Heart left ventricle (tissue), 16 donors: Measurements from ENCODE around the gene C10orf143. TPM values are rescaled to one million over a fixed set of nuclear protein-coding genes. Genes with fewer than 3 reads are reported as not detected.
A peak's percentile ranks its signal among the peaks of the same experiment; 100 is the strongest.

Experiments
- ATAC-seq, 4 donors: fragments of 200-7000 bp; cut with Tn5 transposase; one replicate each; pipeline ENCODE4 v1.9.1; 2020 to 2022; ENCODE audit warnings: moderate library complexity in 4 of 4, mild to moderate bottlenecking in 3 of 4, moderate number of reproducible peaks in 1 of 4
- DNase-seq, 5 donors: peaks; one replicate each; pipeline ENCODE4 v3.0.0-alpha.2; 2020
- H3K27ac ChIP-seq, 12 donors: fragments of 200-600 bp; sonication (generic) in 4 of 12; one replicate each; pipeline versions ENCODE4 v1.5.0 to v1.8.0; 2016 to 2022; ENCODE audit warnings: mild to moderate bottlenecking in 2 of 12
- H3K27me3 ChIP-seq, 9 donors: fragments of 200-600 bp; sonication (generic) in 2 of 9; one replicate each; pipeline versions ENCODE4 v1.5.1 to v1.8.0; 2016 to 2022; ENCODE audit warnings: mild to moderate bottlenecking in 3 of 9
- H3K36me3 ChIP-seq, 9 donors: fragments of 200-600 bp; sonication (generic) in 2 of 9; one replicate each; pipeline versions ENCODE4 v1.5.0 to v1.8.0; 2018 to 2022; ENCODE audit warnings: mild to moderate bottlenecking in 2 of 9
- H3K4me1 ChIP-seq, 12 donors: fragments of 200-600 bp; sonication (generic) in 4 of 12; one replicate each; pipeline versions ENCODE4 v1.5.0 to v1.8.0; 2016 to 2022; ENCODE audit warnings: mild to moderate bottlenecking in 3 of 12
- H3K4me3 ChIP-seq, 12 donors: fragments of 200-600 bp; sonication (generic) in 4 of 12; one replicate each; pipeline versions ENCODE4 v1.5.0 to v1.8.0; 2017 to 2022; ENCODE audit warnings: mild to moderate bottlenecking in 9 of 12, moderate library complexity in 4 of 12
- H3K9me3 ChIP-seq, 12 donors: fragments of 200-600 bp; sonication (generic) in 4 of 12; one replicate each; pipeline versions ENCODE4 v1.5.0 to v1.8.0; 2016 to 2022; ENCODE audit warnings: mild to moderate bottlenecking in 1 of 12
- CTCF ChIP-seq, 12 donors: fragments of 200-600 bp; sonication (generic) in 4 of 12; IDR thresholded peaks; one replicate each; pipeline versions ENCODE4 v1.5.0 to v1.8.0; 2018 to 2022; ENCODE audit warnings: antibody characterized with exemption in 12 of 12, mild to moderate bottlenecking in 5 of 12
- POLR2A ChIP-seq, 2 donors: fragments of 450-650 bp; IDR thresholded peaks; one replicate each; pipeline ENCODE4 v1.6.1; 2017; ENCODE audit warnings: antibody characterized with exemption in 2 of 2, mild to moderate bottlenecking in 2 of 2, moderate library complexity in 2 of 2
- WGBS, 4 donors: extraction: QIAGEN DNeasy Blood & Tissue Kit in 2 of 4; methylation state at CpG; one replicate each; pipeline versions ENCODE4 v1.1.5 to v1.1.7; 2013 to 2018; 5-methylcytosine and 5-hydroxymethylcytosine counted together
- intact Hi-C, 10 donors: fragments of 100-400 bp; cut with DNase I; formaldehyde crosslinking; loops; one replicate each; pipeline versions ENCODE4 v1.11.1 to v1.14.2; 2022
- polyA plus RNA-seq, 2 donors: library from polyadenylated mRNA; stranded (reverse); fragments of 200-250 nt; gene quantifications; one replicate each; pipeline ENCODE4 v1.2.3, GENCODE V29; 2013
- total RNA-seq, 9 donors: library from RNA; depleted of rRNA in 2 of 9; stranded (reverse); fragments of >200 nt in 2 of 9; fragmentation: NEBNext Ultra II Directional in 3 of 9; extraction: Animal tissue kit (Norgen Biotek cat#: 25700) in 3 of 9; gene quantifications; one replicate each; pipeline versions ENCODE4 v1.1.0 to v1.2.4, GENCODE V29; 2016 to 2023
- donor health status: ischemic (EF 13 %, LVEDD 7.1; RV severe dilation, severe dysfunction).
- donor health status: healthy with polysubstance abuse.
- donor health status: DM: no; HTN: yes; CAD: no.
- donor health status: DM: no; HTN: no; CAD: no.
- donor health status: ischemic (EF 25% LVEDD 6.9; RV normal size, moderate dysfunction).
- donor health status: ischemic (EF 25% LVEDD 5.7; RV mildly dilated, moderate dysfunction).
- donor health status: healthy.
- donor health status: DM: yes; HTN: yes; CAD: no.
- donor health status: ischemic (EF 35%, LVEDD 5.7; RV mildly dilated, moderate dysfunction).
- donor health status: nonischemic (EF 11% LVEDD 7.7; RV severe dilation, severe dysfunction).
- donor health status: DM: yes; HTN: yes; CAD: no.
- donor health status: PGD.
- donor health status: ischemic (EF 29% LVEDD 5.4; RV normal size, mild dysfunction).
- donor health status: nonischemic (EF 23%, LVEDD 6.1; RV moderate dilation, normal function).

C10orf143 gene
- total and polyA plus RNA-seq, 11 donors, result 0.32 to 3.7 (median 1.6) TPM; not detected in 1

GRCh38 chr10:130138479-130138866 is 27.8 kb upstream of the C10orf143 start:
- H3K27ac ChIP-seq, result no peak overlapping the region
- ATAC-seq (no peak), DNase-seq (no peak)
- TF ChIP-seq POLR2A (IDR thresholded peaks at IDR 0.05), result no peak
- no peak for TF ChIP-seq CTCF (IDR thresholded peaks at IDR 0.05)
- H3K27me3 ChIP-seq, result no peaks in the 10 kb centered on the region
- intact Hi-C loops, result no loop called here
- peak overlapping the region in 2 of 12 donors; percentile 16 to 100 for H3K4me3 ChIP-seq
- peaks cover 5 to 65% (median 45%) of the 10 kb centered on the region in 12 donors for H3K4me1 ChIP-seq
- H3K9me3 ChIP-seq, result no peaks in the 10 kb centered on the region
- 65 to 76% (median 69%) methylated on average over 3 of the region's 3 CpGs for WGBS, 4 donors
- H3K36me3 ChIP-seq, result peaks cover 0 to 13% (median 5%) of the 10 kb centered on the region in 9 donors

- peaks cover 5 to 59% (median 43%) of the 10 kb centered on the region in 12 donors for H3K4me1 ChIP-seq
- peak overlapping the region in 11 of 12 donors; percentile 78 to 100 (median 96) for H3K4me3 ChIP-seq
- H3K36me3 ChIP-seq, result peaks cover 0 to 12% (median 4%) of the 10 kb centered on the region in 9 donors
- no peaks in the 10 kb centered on the region for H3K9me3 ChIP-seq
- TF ChIP-seq CTCF (IDR thresholded peaks at IDR 0.05) (no peak), POLR2A (IDR thresholded peaks at IDR 0.05) (no peak)
- ATAC-seq (no peak), DNase-seq (no peak)
- H3K27me3 ChIP-seq, result no peaks in the 10 kb centered on the region
- H3K27ac ChIP-seq, result peak overlapping the region in 1 of 12 donors; percentile 87
- intact Hi-C loops, result loop anchor here in 4 of 10 donors (2.0 kb wide), 1 partner anchor 27 kb away; the partner anchor contains the start of gene C10orf143 (in 4 of the 4)
- 91 to 94% (median 92%) methylated on average over 28 of the region's 28 CpGs for WGBS, 4 donors
Observed at GRCh38 chr10:130137659-130138478, 27.2 kb upstream of the C10orf143 start.

GRCh38 chr10:130137090-130137448 is 26.4 kb upstream of the C10orf143 start:
- H3K27ac ChIP-seq, result peak overlapping the region; percentile 76 to 94 (median 91)
- H3K27me3 ChIP-seq, result no peaks in the 10 kb centered on the region
- peak overlapping the region; percentile 78 to 100 (median 96) for H3K4me3 ChIP-seq
- no peak for TF ChIP-seq POLR2A (IDR thresholded peaks at IDR 0.05)
- TF ChIP-seq CTCF (IDR thresholded peaks at IDR 0.05), result no peak
- ATAC-seq (no peak), DNase-seq (no peak)
- H3K36me3 ChIP-seq, result peaks cover 0 to 4% (median 0%) of the 10 kb centered on the region in 9 donors
- no peaks in the 10 kb centered on the region for H3K9me3 ChIP-seq
- H3K4me1 ChIP-seq, result peaks cover 5 to 51% (median 36%) of the 10 kb centered on the region in 12 donors
- intact Hi-C loops, result loop anchor here in 4 of 10 donors (2.0 kb wide), 1 partner anchor 26 kb away; the partner anchor contains the start of gene C10orf143 (in 4 of the 4)
- WGBS, 4 donors, result 3 to 5% (median 3%) methylated on average over 6 to 10 of the region's 10 CpGs
